Kidney (tissue), 14 donors: ENCODE results near the gene WWP2. TPM values are rescaled to one million over a fixed set of nuclear protein-coding genes. Genes with fewer than 3 reads are reported as not detected.
"Not testable (repeated sequence)": the region's sequence is repeated elsewhere in the genome, so short reads cannot be mapped to it uniquely, and the experiment has no call there.

Experiments
- DNase-seq, 5 donors: peaks; one replicate each; pipeline ENCODE4 v3.0.0-alpha.2; 2013 to 2020
- FAIRE-seq: peaks from 2 replicates; lab custom pipeline; 2012; peaks lifted over from hg19 to GRCh38; lab: Jason Lieb, UNC
- H3K27ac ChIP-seq, 2 donors: one replicate each; pipeline ENCODE4 v1.7.0; 2013; ENCODE audit warnings: low read depth in 2 of 2, low read length in 2 of 2, inconsistent platforms in 1 of 2
- H3K27me3 ChIP-seq: one replicate; pipeline ENCODE4 v1.7.1; 2013; ENCODE audit warnings: low read length, inconsistent platforms; ENCODE audit not compliant: control insufficient read depth, insufficient read depth
- H3K36me3 ChIP-seq, 3 donors: one replicate each; pipeline versions ENCODE4 v1.7.0 to v1.7.1; 2013; ENCODE audit warnings: low read length in 3 of 3, control low read depth in 1 of 3, inconsistent platforms in 1 of 3; ENCODE audit not compliant: insufficient read depth in 3 of 3, control insufficient read depth in 2 of 3
- H3K4me1 ChIP-seq, 3 donors: one replicate each; pipeline versions ENCODE4 v1.7.0 to v1.7.1; 2013; ENCODE audit warnings: low read length in 3 of 3, inconsistent platforms in 1 of 3, low read depth in 1 of 3; ENCODE audit not compliant: control insufficient read depth in 2 of 3, insufficient read depth in 2 of 3
- H3K4me3 ChIP-seq, 3 donors: one replicate each; pipeline versions ENCODE4 v1.7.0 to v1.8.1; 2013; ENCODE audit warnings: low read length in 3 of 3, control low read depth in 1 of 3, inconsistent platforms in 1 of 3
- H3K9ac ChIP-seq, 3 donors: one replicate each; pipeline versions ENCODE4 v1.7.0 to v1.7.1; 2013; ENCODE audit warnings: low read length in 3 of 3, control low read depth in 1 of 3, inconsistent platforms in 1 of 3
- H3K9me3 ChIP-seq, 3 donors: one replicate each; pipeline versions ENCODE4 v1.7.0 to v1.7.1; 2013; ENCODE audit warnings: low read length in 3 of 3, control low read depth in 1 of 3, inconsistent platforms in 1 of 3; ENCODE audit not compliant: control insufficient read depth in 2 of 3, insufficient read depth in 1 of 3
- CTCF ChIP-seq: IDR thresholded peaks from 3 replicates; pipeline ENCODE4 v1.5.1; 2012; ENCODE audit warnings: mild to moderate bottlenecking, moderate library complexity, borderline replicate concordance; ENCODE audit not compliant: insufficient read depth; ENCODE audit errors: extremely low read depth
- intact Hi-C: fragments of 100-400 bp; cut with DNase I; formaldehyde crosslinking; loops from one replicate; pipeline ENCODE4 v1.11.1; 2022
- polyA plus RNA-seq: library from polyadenylated mRNA; stranded (reverse); fragments of 350-450 nt; fragmentation: Illumina TruSeq; extraction: RNeasy Lipid Tissue Mini Kit (QIAGEN cat#74804); gene quantifications from one replicate; pipeline ENCODE4 v1.2.3, GENCODE V29; 2014; ENCODE audit warnings: low read depth, low replicate concordance; ENCODE audit not compliant: insufficient read depth
- total RNA-seq: library from RNA; stranded (reverse); fragmentation: NEBNext Ultra II Directional; extraction: Animal tissue kit (Norgen Biotek cat#: 25700); gene quantifications from one replicate; pipeline ENCODE4 v1.2.1, GENCODE V29; 2021
- donor health status: control.
- donor health status: control.
- donor health status: control.
- donor health status: control.
- donor health status: control.
- donor health status: DM: yes; HTN: yes; CAD: no.
- donor health status: Normal renal cell carcinoma (clear cell type).

The WWP2 gene
- total and polyA plus RNA-seq, 2 donors from 2014 or later = 30.0 to 128 TPM

- peak within 1 kb of the TSS; percentile 89 to 98 (median 93) for H3K4me3 ChIP-seq
- H3K36me3 ChIP-seq = peaks cover 0 to 13% (median 0%) of the 10 kb centered on the region in 3 donors
- FAIRE-seq = no peak
- peak; percentile 99 for TF ChIP-seq CTCF
- H3K4me1 ChIP-seq = peaks cover 0 to 5% (median 4%) of the 10 kb centered on the region in 3 donors
- no peaks in the 10 kb centered on the region for H3K9me3 ChIP-seq
- intact Hi-C loops = loop anchor here (10.0 kb wide), 1 partner anchor 50 kb away; no protein-coding TSS in a partner anchor
- DNase-seq = peak; percentile 97 to 99 (median 98)
- peak within 1 kb of the TSS; percentile 29 to 51 for H3K27ac ChIP-seq
- peak within 1 kb of the TSS; percentile 68 to 93 (median 89) for H3K9ac ChIP-seq
- H3K27me3 ChIP-seq = no peaks in the 10 kb centered on the region
Observed at GRCh38 chr16:69754469-69755310, 7.4 kb upstream of the WWP2 start, which contains the start of gene NOB1. Gene NOB1, minus strand, starts transcription at chr16:69754926. Its CDS starts 16 bp downstream, at chr16:69754910.

GRCh38 chr16:69756705-69757104 is 5.4 kb upstream of the WWP2 start:
- H3K4me1 ChIP-seq = peaks cover under 1 to 8% (median 6%) of the 10 kb centered on the region in 3 donors
- no peaks in the 10 kb centered on the region for H3K36me3 ChIP-seq
- DNase-seq (no peak), FAIRE-seq (no peak)
- H3K4me3 ChIP-seq = no peak overlapping the region
- H3K9ac ChIP-seq = no peak overlapping the region
- no peak for TF ChIP-seq CTCF
- intact Hi-C loops = loop anchor here (10.0 kb wide), 1 partner anchor 52 kb away; no protein-coding TSS in a partner anchor
- H3K27ac ChIP-seq = no peak overlapping the region
- no peaks in the 10 kb centered on the region for H3K27me3 ChIP-seq
- H3K9me3 ChIP-seq = no peaks in the 10 kb centered on the region

GRCh38 chr16:69757375-69757774 is 4.8 kb upstream of the WWP2 start:
- not testable (repeated sequence) for FAIRE-seq, H3K9ac ChIP-seq, H3K36me3 ChIP-seq, H3K9me3 ChIP-seq, DNase-seq, H3K27me3 ChIP-seq, H3K4me3 ChIP-seq, H3K27ac ChIP-seq
- intact Hi-C loops = loop anchor here (10.0 kb wide), 1 partner anchor 53 kb away; no protein-coding TSS in a partner anchor
- H3K4me1 ChIP-seq = peaks cover 3 to 10% (median 6%) of the 10 kb centered on the region in 3 donors
